GM18511 (cell line): ENCODE data around the gene GMPR.

Experiments used
- ATAC-seq: cut with Tn5 transposase; IDR thresholded peaks from one replicate; pipeline ENCODE4 v1.9.1; 2021; ENCODE audit warnings: mild to moderate bottlenecking, moderate library complexity; ENCODE audit not compliant: unreplicated experiment

The GMPR gene

GRCh38 chr6:16296061-16296670, 57.8 kb downstream of the GMPR start:
- ATAC-seq, result no peak

- no peak for ATAC-seq
Observed at GRCh38 chr6:16299861-16300260, 61.5 kb downstream of the GMPR start.

DNA sequence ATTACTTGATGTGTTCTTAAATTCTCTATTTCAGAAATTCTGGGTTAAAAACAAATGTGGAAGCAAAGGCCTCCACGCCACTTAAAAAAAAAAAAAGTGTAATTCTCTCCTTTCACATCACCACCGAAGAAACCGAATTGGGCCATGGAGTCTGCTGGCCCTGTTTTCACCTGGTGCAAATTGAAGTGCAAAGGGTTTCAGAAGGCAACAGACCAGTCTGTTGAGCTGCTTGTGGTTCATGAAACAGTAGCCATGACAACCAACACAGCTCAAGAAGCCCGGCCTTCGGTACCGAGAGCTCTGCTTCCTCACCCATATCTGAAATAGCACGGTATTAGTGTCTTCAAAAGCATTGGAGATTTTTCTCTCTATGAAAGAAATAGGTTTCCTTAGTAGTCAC, 63.1 kb downstream of the GMPR start:
- peak; percentile 50 for ATAC-seq

GRCh38 chr6:16302721-16303552, 64.5 kb downstream of the GMPR start:
- ATAC-seq, result no peak

DNA sequence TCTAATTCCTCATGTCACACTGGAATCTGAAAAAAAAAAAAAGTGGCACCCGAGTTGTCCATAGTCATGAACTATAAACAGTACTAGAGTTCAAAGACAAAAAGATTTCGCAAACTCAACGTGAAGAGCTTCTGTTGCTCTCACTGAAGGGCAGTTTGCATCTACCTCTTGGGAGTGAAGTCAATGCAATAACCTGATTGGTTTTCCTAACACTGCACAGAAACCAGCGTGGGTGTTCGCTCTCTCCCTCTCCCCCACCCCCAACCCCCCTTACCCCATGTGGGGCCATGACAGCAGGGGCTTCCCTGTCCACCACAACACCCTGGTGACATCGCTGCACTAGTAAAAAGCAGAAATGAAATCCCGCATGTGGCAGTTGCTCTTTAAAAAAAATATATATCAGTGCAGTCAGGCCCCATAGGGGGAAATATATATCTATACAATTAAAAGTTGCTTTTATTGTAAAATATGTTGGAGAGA, 66.9 kb downstream of the GMPR start:
- ATAC-seq, result peak; percentile 89

- ATAC-seq, result peak; percentile 33
Observed at GRCh38 chr6:16305788-16306187, 67.4 kb downstream of the GMPR start.

GRCh38 chr6:16306334-16306733, 67.9 kb downstream of the GMPR start:
- no peak for ATAC-seq

DNA sequence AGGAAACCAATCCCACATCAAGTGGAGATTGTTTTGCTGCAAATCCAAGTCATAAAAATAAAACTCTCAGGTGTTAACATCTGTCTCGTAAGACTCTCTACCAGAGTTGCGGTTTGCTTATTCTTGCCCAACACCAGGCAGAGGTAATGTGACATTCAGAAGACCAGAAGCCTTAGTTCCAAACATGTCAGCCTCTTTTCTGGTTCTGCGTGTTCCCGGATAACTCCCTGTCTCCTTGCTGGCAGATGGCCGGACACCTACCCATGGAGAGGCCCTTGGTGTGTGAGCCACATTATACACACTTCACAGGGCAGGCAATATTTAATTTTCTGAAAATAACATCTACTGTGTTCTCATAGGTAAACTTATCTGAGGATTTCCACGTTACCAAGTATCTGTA, 73.4 kb downstream of the GMPR start:
- ATAC-seq, result no peak

DNA sequence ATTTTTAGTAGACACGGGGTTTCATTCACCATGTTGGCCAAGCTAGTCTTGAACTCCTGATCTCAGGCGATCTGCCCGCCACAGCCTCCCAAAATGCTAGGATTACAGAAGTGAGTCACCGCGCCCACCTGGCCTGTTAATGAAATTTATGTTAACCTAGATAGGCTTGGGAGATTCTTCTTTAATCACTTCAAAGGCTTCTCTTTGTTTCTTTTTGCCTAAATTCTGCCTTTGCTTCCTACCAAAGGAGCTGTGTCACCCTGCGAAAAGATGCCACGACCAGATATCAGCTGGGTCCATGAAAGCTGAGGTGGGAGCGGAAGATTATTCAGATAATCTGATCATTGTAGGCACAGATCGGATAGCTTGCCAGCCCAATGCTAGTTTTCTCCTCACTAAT, 75.3 kb downstream of the GMPR start:
- ATAC-seq, result no peak

- no peak for ATAC-seq
Observed at GRCh38 chr6:16314296-16314695, 75.9 kb downstream of the GMPR start.

DNA sequence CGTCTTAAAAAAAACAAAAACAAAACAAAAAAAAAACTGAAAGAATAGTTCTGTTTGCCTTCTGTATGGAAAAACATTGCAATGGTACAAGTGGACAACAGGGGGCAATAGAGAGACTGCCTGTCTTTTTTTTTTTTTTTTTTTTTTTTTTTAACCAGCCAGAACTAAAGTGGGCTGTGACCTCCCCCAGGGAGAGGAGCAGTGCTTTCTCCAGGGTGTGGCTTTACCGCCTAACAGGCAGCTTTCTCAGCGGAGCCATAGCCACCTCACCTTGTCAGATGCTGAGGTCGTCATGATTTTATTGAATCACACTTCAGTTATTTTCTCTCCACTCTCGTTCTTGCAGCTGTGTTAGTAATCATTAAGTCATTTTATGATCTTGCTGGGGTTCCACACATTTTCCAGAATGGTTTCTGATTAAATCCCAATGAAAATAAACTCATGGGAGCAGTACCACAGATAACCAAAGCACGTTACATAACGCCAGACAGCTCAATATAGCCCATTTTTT, 78.4 kb downstream of the GMPR start:
- no peak for ATAC-seq

DNA sequence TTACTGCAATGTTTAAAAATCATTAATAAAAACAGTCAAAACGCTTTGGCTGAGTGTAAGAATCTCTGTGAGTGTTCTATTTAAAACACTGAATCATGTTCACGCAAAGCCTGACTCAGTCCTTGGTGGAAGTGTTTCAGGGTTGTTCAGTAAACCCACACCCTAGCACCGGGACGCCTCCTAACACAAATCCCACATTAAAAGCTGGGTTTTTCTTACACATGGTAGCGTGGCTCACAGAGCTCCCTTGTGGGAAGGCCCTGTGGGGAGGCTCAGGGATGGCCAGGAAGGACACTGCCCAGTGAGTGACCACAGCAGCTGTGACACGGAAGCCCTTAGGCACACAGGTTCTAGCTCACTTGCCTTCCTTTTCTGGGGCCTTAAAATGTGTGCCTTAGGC, 80.2 kb downstream of the GMPR start:
- ATAC-seq, result no peak

DNA sequence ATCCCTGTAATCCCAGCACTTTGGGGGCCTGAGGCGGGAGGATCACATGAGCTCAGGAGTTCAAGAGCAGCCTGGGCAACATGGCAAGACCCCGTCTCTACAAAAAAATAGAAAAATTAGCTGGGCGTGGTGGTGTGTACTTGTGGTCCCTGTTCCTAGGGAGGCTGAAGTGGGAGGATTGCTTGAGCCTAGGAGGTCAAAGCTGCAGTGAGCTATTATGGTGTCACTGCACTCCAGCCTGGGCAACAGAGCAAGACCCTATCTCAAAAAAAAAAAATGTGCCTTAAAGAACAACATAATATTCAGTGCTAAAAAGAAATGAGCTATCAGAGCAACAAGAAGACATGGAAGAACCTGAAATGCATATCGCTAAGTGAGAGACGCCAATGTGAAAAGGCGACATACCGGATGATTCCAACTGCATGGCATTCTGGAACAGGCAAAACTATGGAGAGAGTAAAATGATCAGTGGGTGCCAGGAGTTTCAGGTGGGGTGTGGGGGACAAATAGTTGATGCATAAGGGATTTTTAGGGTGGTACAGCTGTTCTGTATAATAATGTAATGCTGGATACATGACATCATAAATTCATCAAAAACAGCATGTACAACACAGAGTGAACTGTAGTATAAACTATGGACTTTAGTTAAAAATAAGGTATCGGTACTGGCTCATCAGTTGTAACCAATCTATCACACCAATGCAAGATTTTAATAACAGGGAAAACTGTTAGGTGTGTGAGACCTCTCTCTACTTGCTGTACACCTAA, 80.8 kb downstream of the GMPR start:
- no peak for ATAC-seq

- peak; percentile 70 for ATAC-seq
Observed at GRCh38 chr6:16319813-16320532, 81.6 kb downstream of the GMPR start.

DNA sequence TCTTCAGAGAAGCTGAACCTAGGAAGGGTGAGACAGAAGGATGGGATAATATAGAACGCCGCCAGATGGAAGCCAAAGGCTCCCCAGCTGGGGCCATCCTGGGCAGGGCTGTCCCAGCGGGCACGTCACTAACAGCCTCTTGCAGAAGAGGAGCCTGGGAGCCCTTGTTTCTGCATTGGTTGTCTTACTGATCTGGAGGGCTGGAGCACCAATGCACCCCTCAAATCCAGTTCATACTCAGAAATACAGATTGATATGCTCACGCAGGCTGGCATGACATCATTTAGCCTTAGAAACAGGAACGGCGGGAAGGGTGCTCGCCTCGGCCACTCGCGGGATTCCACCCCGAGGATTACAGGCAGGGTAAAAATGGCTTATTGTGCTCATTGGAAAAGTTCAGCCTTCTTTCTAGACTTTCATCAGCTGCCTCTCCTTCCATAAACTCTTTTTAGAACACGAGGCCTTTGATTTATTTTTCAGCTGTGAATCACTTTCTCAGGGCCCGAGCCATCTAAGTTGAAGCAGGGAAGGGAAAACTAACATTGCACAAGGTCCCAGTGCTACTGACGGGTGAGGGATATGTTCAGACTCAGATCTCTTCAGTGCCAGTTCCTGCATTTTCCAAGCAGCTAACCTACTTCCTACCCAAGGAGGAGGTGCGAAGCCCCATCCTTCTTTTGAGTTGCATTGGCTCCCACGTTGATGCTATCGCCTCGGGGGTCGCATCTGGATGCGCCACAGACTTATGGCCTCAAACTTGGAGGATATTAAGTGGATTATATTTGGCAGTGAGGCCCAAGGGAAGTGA, 82.3 kb downstream of the GMPR start:
- no peak for ATAC-seq

GRCh38 chr6:16321341-16321710, 82.9 kb downstream of the GMPR start:
- ATAC-seq, result no peak

DNA sequence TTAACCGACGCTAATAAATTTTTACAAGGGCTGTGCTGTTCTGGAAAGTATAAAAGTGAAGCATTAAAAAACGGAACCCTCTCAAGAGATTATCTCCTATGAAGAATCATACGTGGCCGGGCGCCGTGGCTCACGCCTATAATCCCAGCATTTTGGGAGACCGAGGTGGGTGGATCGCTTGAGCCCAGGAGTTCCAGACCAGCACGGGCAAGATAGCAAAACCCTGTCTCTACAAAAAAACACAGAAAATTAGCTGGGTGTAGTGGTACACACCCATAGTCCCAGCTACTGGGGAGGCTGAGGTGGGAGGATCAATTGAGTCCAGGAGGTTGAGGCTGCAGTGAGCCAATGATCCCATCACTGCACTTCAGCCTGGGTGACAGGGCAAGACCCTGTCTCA, 83.4 kb downstream of the GMPR start:
- no peak for ATAC-seq

GRCh38 chr6:16322666-16323312, 84.4 kb downstream of the GMPR start:
- ATAC-seq, result peak; percentile 84

- no peak for ATAC-seq
Observed at GRCh38 chr6:16324184-16324583, 85.8 kb downstream of the GMPR start.
